ENCODE measurements around the gene NANOS2. TPM values are rescaled to one million over a fixed set of nuclear protein-coding genes. Genes with fewer than 3 reads are reported as not detected.

NANOS2 gene
- total and polyA plus RNA-seq, 2 of the 4 experiments (the other 2 are of a cell fraction): not detected

DNA sequence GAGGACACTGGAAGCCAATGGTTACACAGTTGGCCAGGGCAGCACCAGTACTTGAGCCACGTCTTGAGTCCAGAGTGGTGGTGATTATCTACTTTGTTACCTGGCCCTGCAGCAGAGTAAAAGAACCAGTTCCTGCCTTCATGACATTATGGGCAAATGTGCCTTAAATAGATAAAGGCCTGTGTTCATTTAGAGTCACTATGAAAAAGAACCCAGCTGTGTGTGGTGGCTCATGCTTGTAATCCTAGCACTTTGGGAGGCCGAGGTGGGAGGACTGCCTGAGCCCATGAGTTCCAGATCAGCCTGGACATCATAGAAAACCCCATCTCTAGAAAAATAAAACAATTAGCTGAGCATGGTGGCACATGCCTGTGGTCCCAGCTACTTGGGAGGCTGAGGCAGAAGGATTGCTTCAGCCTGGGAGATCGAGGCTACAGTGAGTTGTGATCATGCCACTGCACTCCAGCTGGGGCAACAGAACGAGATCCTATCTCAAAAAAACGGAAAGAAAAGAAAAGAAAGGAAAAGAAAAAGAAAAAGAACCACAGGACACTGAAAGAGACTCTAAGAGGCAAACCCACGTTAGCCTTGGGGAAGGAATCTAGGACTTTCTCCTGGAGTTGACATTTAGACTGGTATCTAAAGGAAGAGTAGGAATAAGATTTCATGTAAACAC lies 25.2 kb downstream of the NANOS2 start:
- Histone ChIP-seq H2AK5ac (ENCODE audit: low read depth, low read length) (no peak overlapping the region), H2BK15ac (ENCODE audit: low read depth, low read length) (no peak overlapping the region), H3K56ac (ENCODE audit: extremely low read depth, insufficient read depth, low read length) (no peak overlapping the region), H3K4me2 (ENCODE audit: low read depth, low read length) (no peak overlapping the region), H4K20me1 (ENCODE audit: insufficient read depth, low read length) (peaks cover 9% of the 10 kb centered on the region; the same call in 1 of the 2 replicates), H3K9me3 (ENCODE audit: control insufficient read depth, insufficient read depth, low read length) (no peaks in the 10 kb centered on the region), H3K27ac (ENCODE audit: insufficient read depth, low read length) (no peak overlapping the region), H3K9me1 (ENCODE audit: insufficient read depth, low read length) (peaks cover 6% of the 10 kb centered on the region; the same call in 1 of the 2 replicates), H3K9ac (ENCODE audit: low read depth, low read length) (no peak overlapping the region), H3K23ac (ENCODE audit: low read depth, low read length) (no peak overlapping the region), H2AFZ (replicated peaks; ENCODE audit: low read length, poor library complexity) (no peak overlapping the region), H4K91ac (ENCODE audit: insufficient read depth, low read depth, low read length) (no peak overlapping the region), H2AK9ac (replicated peaks; ENCODE audit: low read depth, low read length, poor library complexity) (no peak overlapping the region), H3K36me3 (ENCODE audit: control insufficient read depth, insufficient read depth, low read length) (peaks cover 3% of the 10 kb centered on the region; the same call in 1 of the 2 replicates), H2BK20ac (ENCODE audit: low read depth, low read length) (no peak overlapping the region), H3K79me1 (ENCODE audit: low read depth in 1 of 2, low read length in 2 of 2) (peaks cover 0 to 19% of the 10 kb centered on the region in 2 experiments; a peak in 2 of 4 replicates), H3K4ac (ENCODE audit: low read depth, low read length) (no peak overlapping the region), H3K4me1 (ENCODE audit: control insufficient read depth, insufficient read depth, low read length) (peaks cover 8% of the 10 kb centered on the region), H2BK120ac (ENCODE audit: low read depth, low read length) (no peak overlapping the region), H2BK5ac (ENCODE audit: low read depth, low read length, poor library complexity, severe bottlenecking) (no peak overlapping the region), H3K14ac (replicated peaks; ENCODE audit: low read depth, low read length) (no peak overlapping the region), H4K8ac (ENCODE audit: low read depth in 2 of 2, low read length in 2 of 2) (no peak overlapping the region), H3K4me3 (ENCODE audit: insufficient read depth, low read depth, low read length) (no peak overlapping the region), H4K5ac (ENCODE audit: low read depth, low read length) (no peak overlapping the region), H3K18ac (ENCODE audit: low read depth, low read length) (no peak overlapping the region), H3K27me3 (ENCODE audit: control insufficient read depth, insufficient read depth, low read length) (no peaks in the 10 kb centered on the region)
- TF ChIP-seq, protein P1, sequence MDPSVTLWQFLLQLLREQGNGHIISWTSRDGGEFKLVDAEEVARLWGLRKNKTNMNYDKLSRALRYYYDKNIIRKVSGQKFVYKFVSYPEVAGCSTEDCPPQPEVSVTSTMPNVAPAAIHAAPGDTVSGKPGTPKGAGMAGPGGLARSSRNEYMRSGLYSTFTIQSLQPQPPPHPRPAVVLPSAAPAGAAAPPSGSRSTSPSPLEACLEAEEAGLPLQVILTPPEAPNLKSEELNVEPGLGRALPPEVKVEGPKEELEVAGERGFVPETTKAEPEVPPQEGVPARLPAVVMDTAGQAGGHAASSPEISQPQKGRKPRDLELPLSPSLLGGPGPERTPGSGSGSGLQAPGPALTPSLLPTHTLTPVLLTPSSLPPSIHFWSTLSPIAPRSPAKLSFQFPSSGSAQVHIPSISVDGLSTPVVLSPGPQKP (IDR thresholded peaks at IDR 0.05; ENCODE audit: borderline replicate concordance, low read depth, low read length): no peak
- TF ChIP-seq MAZ (IDR thresholded peaks at IDR 0.05; ENCODE audit: borderline replicate concordance, low read depth, low read length) (no peak), RFX5 (IDR thresholded peaks at IDR 0.05; ENCODE audit: low read depth, low read length) (no peak), FOS (IDR thresholded peaks at IDR 0.05; ENCODE audit: low read depth, low read length) (no peak), CTCF (conservative IDR thresholded peaks at IDR 0.05; ENCODE audit: low read depth, low read length) (no peak), MXI1 (IDR thresholded peaks at IDR 0.05; ENCODE audit: borderline replicate concordance, low read depth, low read length) (no peak), BHLHE40 (IDR thresholded peaks at IDR 0.05; ENCODE audit: low read depth, low read length) (no peak)
- TF ChIP-seq, protein P2, sequence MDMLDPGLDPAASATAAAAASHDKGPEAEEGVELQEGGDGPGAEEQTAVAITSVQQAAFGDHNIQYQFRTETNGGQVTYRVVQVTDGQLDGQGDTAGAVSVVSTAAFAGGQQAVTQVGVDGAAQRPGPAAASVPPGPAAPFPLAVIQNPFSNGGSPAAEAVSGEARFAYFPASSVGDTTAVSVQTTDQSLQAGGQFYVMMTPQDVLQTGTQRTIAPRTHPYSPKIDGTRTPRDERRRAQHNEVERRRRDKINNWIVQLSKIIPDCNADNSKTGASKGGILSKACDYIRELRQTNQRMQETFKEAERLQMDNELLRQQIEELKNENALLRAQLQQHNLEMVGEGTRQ (IDR thresholded peaks at IDR 0.05; ENCODE audit: low read depth, low read length): no peak
- ChIA-PET POLR2A (ENCODE audit: unreplicated experiment) (no interaction called here), CTCF (no interaction called here)
- BruUV-seq (replicated peaks): no TSS peak
- WGBS, 2 experiments (ENCODE audit: extremely low coverage in 2 of 2, insufficient read length in 1 of 2): 100% methylated on average over 1 of the region's 6 CpGs; no CpG with 5 or more reads in 1 of the 2 experiments
- dilution Hi-C loops (cut with HindIII; ENCODE audit: low sequenced_read_pairs, unreplicated experiment) (no loop called here), in situ Hi-C loops (cut with MboI; ENCODE audit: low sequenced_read_pairs) (no loop called here), intact Hi-C loops (cut with micrococcal nuclease) (loop anchor here (5.0 kb wide), 1 partner anchor 108 kb away; the partner anchor contains the start of gene CCDC61)
- DNase-seq (no peak), ATAC-seq (ENCODE audit: low read depth) (no peak)
